ENCODE data around the gene AHCY.

DNA sequence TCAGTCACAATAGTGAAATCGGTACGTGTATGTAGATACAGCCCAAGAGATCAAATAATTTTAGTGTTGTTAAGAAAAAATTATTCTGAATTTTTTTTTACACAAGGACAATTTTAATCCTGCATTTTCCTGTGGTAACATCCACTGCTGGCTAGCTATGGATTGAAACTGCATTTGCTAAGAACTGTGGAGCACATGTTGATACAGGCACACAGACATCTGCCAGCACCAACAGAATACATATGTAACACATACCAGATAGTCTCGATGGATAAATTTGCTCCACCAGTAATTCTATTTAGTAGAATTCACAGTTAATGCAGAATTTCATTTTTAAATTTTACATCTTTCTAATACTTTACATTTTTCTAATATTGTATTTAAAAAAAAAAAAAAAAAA lies 59.8 kb downstream of the AHCY start:
- TF ChIP-seq, protein P1, sequence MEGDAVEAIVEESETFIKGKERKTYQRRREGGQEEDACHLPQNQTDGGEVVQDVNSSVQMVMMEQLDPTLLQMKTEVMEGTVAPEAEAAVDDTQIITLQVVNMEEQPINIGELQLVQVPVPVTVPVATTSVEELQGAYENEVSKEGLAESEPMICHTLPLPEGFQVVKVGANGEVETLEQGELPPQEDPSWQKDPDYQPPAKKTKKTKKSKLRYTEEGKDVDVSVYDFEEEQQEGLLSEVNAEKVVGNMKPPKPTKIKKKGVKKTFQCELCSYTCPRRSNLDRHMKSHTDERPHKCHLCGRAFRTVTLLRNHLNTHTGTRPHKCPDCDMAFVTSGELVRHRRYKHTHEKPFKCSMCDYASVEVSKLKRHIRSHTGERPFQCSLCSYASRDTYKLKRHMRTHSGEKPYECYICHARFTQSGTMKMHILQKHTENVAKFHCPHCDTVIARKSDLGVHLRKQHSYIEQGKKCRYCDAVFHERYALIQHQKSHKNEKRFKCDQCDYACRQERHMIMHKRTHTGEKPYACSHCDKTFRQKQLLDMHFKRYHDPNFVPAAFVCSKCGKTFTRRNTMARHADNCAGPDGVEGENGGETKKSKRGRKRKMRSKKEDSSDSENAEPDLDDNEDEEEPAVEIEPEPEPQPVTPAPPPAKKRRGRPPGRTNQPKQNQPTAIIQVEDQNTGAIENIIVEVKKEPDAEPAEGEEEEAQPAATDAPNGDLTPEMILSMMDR (conservative IDR thresholded peaks at IDR 0.05) = no peak
- TF ChIP-seq EZH2 (IDR thresholded peaks at IDR 0.05; ENCODE audit: low read depth) = no peak
